Spleen (tissue), 11 donors: Measurements from ENCODE around the gene C17orf114.

Source experiments
- DNase-seq: peaks from one replicate; pipeline ENCODE4 v3.0.0-alpha.2; 2020
- H3K27ac ChIP-seq, 8 donors: fragments of 200-600 bp; sonication (generic) in 7 of 8; 1 replicate in 4 of 8; 2 replicates in 4 of 8; pipeline versions ENCODE4 v1.5.0 to v1.8.0; 2016 to 2021; ENCODE audit warnings: inconsistent platforms in 4 of 8, mild to moderate bottlenecking in 4 of 8, moderate library complexity in 1 of 8
- H3K27me3 ChIP-seq, 7 donors: fragments of 200-600 bp; sonication (generic) in 6 of 7; replicated peaks in 1 of 7; 1 replicate in 4 of 7; 2 replicates in 3 of 7; pipeline versions ENCODE4 v1.5.0 to v1.8.0; 2016 to 2021; ENCODE audit warnings: inconsistent platforms in 3 of 7, mild to moderate bottlenecking in 1 of 7
- H3K36me3 ChIP-seq, 6 donors: fragments of 200-600 bp; sonication (generic) in 5 of 6; 1 replicate in 4 of 6; 2 replicates in 2 of 6; pipeline versions ENCODE4 v1.5.0 to v1.8.0; 2016 to 2021; ENCODE audit warnings: inconsistent platforms in 2 of 6
- H3K4me1 ChIP-seq, 6 donors: fragments of 200-600 bp; sonication (generic) in 5 of 6; 1 replicate in 3 of 6; 2 replicates in 3 of 6; pipeline versions ENCODE4 v1.5.0 to v1.8.0; 2016 to 2021; ENCODE audit warnings: inconsistent platforms in 3 of 6
- H3K4me3 ChIP-seq, 8 donors: fragments of 200-600 bp; sonication (generic) in 7 of 8; 1 replicate in 4 of 8; 2 replicates in 4 of 8; pipeline versions ENCODE4 v1.5.0 to v1.8.0; 2016 to 2021; ENCODE audit warnings: inconsistent platforms in 4 of 8, mild to moderate bottlenecking in 4 of 8, moderate library complexity in 2 of 8
- H3K9me3 ChIP-seq, 8 donors: fragments of 200-600 bp; sonication (generic) in 7 of 8; 1 replicate in 4 of 8; 2 replicates in 4 of 8; pipeline versions ENCODE4 v1.5.0 to v1.8.0; 2016 to 2021; ENCODE audit warnings: inconsistent platforms in 4 of 8
- POLR2A ChIP-seq, 3 donors: fragments of 450-650 bp; IDR thresholded peaks; one replicate each; pipeline ENCODE4 v1.5.1; 2017; ENCODE audit warnings: antibody characterized with exemption in 3 of 3, mild to moderate bottlenecking in 1 of 3
- POLR2AphosphoS5 ChIP-seq, 3 donors: sonication (generic); formaldehyde crosslinking; IDR thresholded peaks; one replicate each; pipeline ENCODE4 v1.5.1; 2017; ENCODE audit warnings: antibody characterized with exemption in 3 of 3
- WGBS, 5 donors: extraction: QIAGEN DNeasy Blood & Tissue Kit in 3 of 5; methylation state at CpG; one replicate each; pipeline versions ENCODE4 v1.1.5 to v1.1.7; 2013 to 2018; 5-methylcytosine and 5-hydroxymethylcytosine counted together
- intact Hi-C: fragments of 100-400 bp; cut with DNase I; formaldehyde crosslinking; loops from one replicate; pipeline ENCODE4 v1.15.0; 2023; ENCODE audit warnings: low total_unique reads
- TF ChIP-seq, protein P1 (sequence below), 11 experiments: fragments of 200-600 bp in 7 of 11; fragments of 450-650 bp in 4 of 11; sonication (generic) in 4 of 11; IDR thresholded peaks in 8 of 11; conservative IDR thresholded peaks in 3 of 11; 1 replicate in 7 of 11; 2 replicates in 4 of 11; pipeline versions ENCODE4 v1.4.0 to v1.8.0; 2016 to 2021; ENCODE audit warnings: antibody characterized with exemption in 11 of 11, inconsistent platforms in 4 of 11, mild to moderate bottlenecking in 1 of 11
- donor health status: healthy with polysubstance abuse.
- donor health status: DM: no; HTN: no; CAD: no; lungs with moderate emphysema.
- donor health status: DM: no; HTN: no; CAD: no.
- donor health status: Bipolar disorder and iron deficiency.
- donor health status: healthy.
- donor health status: DM: no; HTN: no; CAD: no.
- donor health status: DM: yes; HTN: yes; CAD: no.

The C17orf114 gene

GRCh38 chr17:4838309-4838785 lies 36.2 kb upstream of the C17orf114 start:
- Histone ChIP-seq H3K36me3 (peaks cover 0 to 22% (median 8%) of the 10 kb centered on the region in 6 donors), H3K27ac (no peak overlapping the region), H3K9me3 (no peaks in the 10 kb centered on the region), H3K4me3 (no peak overlapping the region), H3K4me1 (peaks cover 28 to 96% (median 53%) of the 10 kb centered on the region in 6 donors), H3K27me3 (no peaks in the 10 kb centered on the region)
- intact Hi-C loops, result no loop called here
- TF ChIP-seq, protein P1, sequence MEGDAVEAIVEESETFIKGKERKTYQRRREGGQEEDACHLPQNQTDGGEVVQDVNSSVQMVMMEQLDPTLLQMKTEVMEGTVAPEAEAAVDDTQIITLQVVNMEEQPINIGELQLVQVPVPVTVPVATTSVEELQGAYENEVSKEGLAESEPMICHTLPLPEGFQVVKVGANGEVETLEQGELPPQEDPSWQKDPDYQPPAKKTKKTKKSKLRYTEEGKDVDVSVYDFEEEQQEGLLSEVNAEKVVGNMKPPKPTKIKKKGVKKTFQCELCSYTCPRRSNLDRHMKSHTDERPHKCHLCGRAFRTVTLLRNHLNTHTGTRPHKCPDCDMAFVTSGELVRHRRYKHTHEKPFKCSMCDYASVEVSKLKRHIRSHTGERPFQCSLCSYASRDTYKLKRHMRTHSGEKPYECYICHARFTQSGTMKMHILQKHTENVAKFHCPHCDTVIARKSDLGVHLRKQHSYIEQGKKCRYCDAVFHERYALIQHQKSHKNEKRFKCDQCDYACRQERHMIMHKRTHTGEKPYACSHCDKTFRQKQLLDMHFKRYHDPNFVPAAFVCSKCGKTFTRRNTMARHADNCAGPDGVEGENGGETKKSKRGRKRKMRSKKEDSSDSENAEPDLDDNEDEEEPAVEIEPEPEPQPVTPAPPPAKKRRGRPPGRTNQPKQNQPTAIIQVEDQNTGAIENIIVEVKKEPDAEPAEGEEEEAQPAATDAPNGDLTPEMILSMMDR (IDR thresholded peaks at IDR 0.05 in 8 of 11, conservative IDR thresholded peaks at IDR 0.05 in 3 of 11), result no peak
- no peak for TF ChIP-seq POLR2AphosphoS5 (IDR thresholded peaks at IDR 0.05)
- TF ChIP-seq POLR2A (IDR thresholded peaks at IDR 0.05), result no peak
- 83 to 100% (median 89%) methylated on average over 3 of the region's 3 CpGs for WGBS, 5 donors
- DNase-seq, result no peak

DNA sequence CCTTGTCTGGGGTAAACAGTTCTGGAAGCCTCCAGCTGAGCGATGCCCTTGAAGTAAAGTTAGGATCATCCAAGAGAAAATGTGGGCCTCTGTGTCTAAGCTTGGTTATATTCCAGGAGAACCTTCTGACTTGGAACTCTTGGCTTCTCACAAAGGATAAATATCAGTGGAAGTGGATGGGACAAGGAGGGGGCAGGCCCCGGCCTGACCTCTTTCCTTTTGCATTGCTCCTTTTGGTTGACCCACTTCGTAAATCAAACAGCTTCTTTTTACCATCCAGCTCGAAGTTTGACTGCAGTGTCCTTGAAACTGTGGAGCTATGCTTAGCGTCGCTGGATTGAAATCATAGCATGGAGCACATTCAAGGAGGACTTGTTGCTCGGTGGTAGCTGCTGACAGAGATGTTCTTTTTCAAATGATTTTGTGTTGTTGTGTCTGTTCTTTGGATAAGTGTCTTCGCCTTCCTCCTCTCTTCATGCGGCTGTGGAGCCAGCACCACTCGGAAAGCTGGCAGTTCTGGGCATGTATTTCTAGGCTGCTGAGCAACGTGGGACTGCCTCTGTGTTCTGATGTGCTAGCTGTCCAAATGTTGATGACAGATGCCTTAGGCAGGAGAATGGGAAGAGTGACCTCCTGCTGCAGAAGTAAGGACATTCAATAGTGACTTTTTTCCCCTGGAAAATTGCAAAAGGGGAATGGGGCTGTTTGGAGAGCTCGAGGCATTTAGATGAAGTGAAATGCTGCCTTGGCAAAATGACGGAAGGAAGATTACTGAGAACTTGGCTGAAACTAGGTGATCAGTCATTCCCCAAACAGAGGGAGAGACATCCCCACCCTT lies 35.6 kb upstream of the C17orf114 start:
- Histone ChIP-seq H3K27me3 (no peaks in the 10 kb centered on the region), H3K27ac (no peak overlapping the region), H3K4me3 (no peak overlapping the region), H3K36me3 (peaks cover 0 to 22% (median 8%) of the 10 kb centered on the region in 6 donors), H3K4me1 (peaks cover 28 to 90% (median 48%) of the 10 kb centered on the region in 6 donors), H3K9me3 (no peaks in the 10 kb centered on the region)
- no peak for DNase-seq
- 78 to 87% (median 83%) methylated on average over 13 of the region's 13 CpGs for WGBS, 5 donors
- TF ChIP-seq POLR2AphosphoS5 (IDR thresholded peaks at IDR 0.05) (no peak), POLR2A (IDR thresholded peaks at IDR 0.05) (no peak)
- TF ChIP-seq, protein P1 (IDR thresholded peaks at IDR 0.05 in 8 of 11, conservative IDR thresholded peaks at IDR 0.05 in 3 of 11), result no peak
- intact Hi-C loops, result no loop called here

DNA sequence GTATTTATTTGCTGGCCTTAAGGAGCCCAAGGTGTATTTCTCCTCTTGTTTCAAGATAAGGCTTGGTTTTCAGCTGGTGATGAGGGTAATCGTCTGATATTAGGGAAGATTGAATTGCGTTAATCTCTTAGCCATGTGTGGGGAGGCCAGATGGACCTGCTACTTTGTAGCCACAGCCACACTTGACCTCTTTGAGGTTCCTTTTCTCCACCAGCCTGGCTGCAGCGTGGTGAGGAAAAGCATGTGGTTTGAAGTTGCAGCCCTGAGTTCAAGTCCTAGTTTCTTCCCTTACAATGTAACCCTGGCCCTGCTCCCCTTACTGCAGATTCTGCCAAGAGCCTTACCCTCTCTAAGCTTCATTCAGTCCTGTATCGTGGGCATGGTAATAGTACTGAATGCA lies 34.1 kb upstream of the C17orf114 start:
- DNase-seq, result no peak
- no peaks in the 10 kb centered on the region for H3K27me3 ChIP-seq
- intact Hi-C loops, result no loop called here
- TF ChIP-seq, protein P1 (IDR thresholded peaks at IDR 0.05 in 8 of 11, conservative IDR thresholded peaks at IDR 0.05 in 3 of 11), result no peak
- TF ChIP-seq POLR2A (IDR thresholded peaks at IDR 0.05) (no peak), POLR2AphosphoS5 (IDR thresholded peaks at IDR 0.05) (no peak)
- H3K27ac ChIP-seq, result peak overlapping the region in 2 of 8 donors; percentile 94 to 96
- peak overlapping the region in 1 of 8 donors; percentile 96 for H3K4me3 ChIP-seq
- H3K36me3 ChIP-seq, result peaks cover 0 to 22% (median 8%) of the 10 kb centered on the region in 6 donors
- H3K4me1 ChIP-seq, result peaks cover 28 to 76% (median 45%) of the 10 kb centered on the region in 6 donors
- WGBS, 5 donors, result 66 to 79% (median 77%) methylated on average over 4 of the region's 4 CpGs
- H3K9me3 ChIP-seq, result no peaks in the 10 kb centered on the region

- DNase-seq, result no peak
- Histone ChIP-seq H3K4me1 (peaks cover 28 to 62% (median 41%) of the 10 kb centered on the region in 6 donors), H3K36me3 (peaks cover 0 to 22% (median 8%) of the 10 kb centered on the region in 6 donors), H3K9me3 (no peaks in the 10 kb centered on the region), H3K27ac (peak overlapping the region in 5 of 8 donors; percentile 92 to 96 (median 93)), H3K27me3 (no peaks in the 10 kb centered on the region), H3K4me3 (peak overlapping the region in 5 of 8 donors; percentile 89 to 97 (median 96))
- WGBS, 5 donors, result 79 to 89% (median 86%) methylated on average over 4 of the region's 4 CpGs
- TF ChIP-seq, protein P1 (IDR thresholded peaks at IDR 0.05 in 8 of 11, conservative IDR thresholded peaks at IDR 0.05 in 3 of 11), result no peak
- no peak for TF ChIP-seq POLR2A (IDR thresholded peaks at IDR 0.05)
- TF ChIP-seq POLR2AphosphoS5 (IDR thresholded peaks at IDR 0.05), result no peak
- intact Hi-C loops, result no loop called here
Observed at GRCh38 chr17:4834681-4835020, 32.5 kb upstream of the C17orf114 start.
